Ishikawa (cell line): ENCODE results near the gene CDCA5.

Source experiments
- CEBPB ChIP-seq: IDR thresholded peaks from 2 replicates; pipeline ENCODE4 v1.6.1; 2012
- CREB1 ChIP-seq: IDR thresholded peaks from 2 replicates; pipeline ENCODE4 v1.6.1; 2012; ENCODE audit warnings: low read depth
- EGR1 ChIP-seq: IDR thresholded peaks from 2 replicates; pipeline ENCODE4 v1.6.1; 2012
- EP300 ChIP-seq: IDR thresholded peaks from 2 replicates; pipeline ENCODE4 v1.6.1; 2012; ENCODE audit warnings: borderline replicate concordance
- FOXM1 ChIP-seq: IDR thresholded peaks from 2 replicates; pipeline ENCODE4 v1.6.1; 2012; ENCODE audit warnings: low read depth, borderline replicate concordance
- NFIC ChIP-seq: IDR thresholded peaks from 2 replicates; pipeline ENCODE4 v1.6.1; 2012
- RAD21 ChIP-seq: IDR thresholded peaks from 2 replicates; pipeline ENCODE4 v1.6.1; 2012; ENCODE audit warnings: low read depth
- TAF1 ChIP-seq: IDR thresholded peaks from 2 replicates; pipeline ENCODE4 v1.6.1; 2012; ENCODE audit warnings: low read depth, mild to moderate bottlenecking
- TCF12 ChIP-seq: IDR thresholded peaks from 2 replicates; pipeline ENCODE4 v1.6.1; 2012; ENCODE audit warnings: low read depth
- TEAD4 ChIP-seq: IDR thresholded peaks from 2 replicates; pipeline ENCODE4 v1.6.1; 2012
- YY1 ChIP-seq: IDR thresholded peaks from 2 replicates; pipeline ENCODE4 v1.6.1; 2012; ENCODE audit warnings: low read depth
- ZBTB7A ChIP-seq: IDR thresholded peaks from 2 replicates; pipeline ENCODE4 v1.6.1; 2012; ENCODE audit warnings: low read depth
- TF ChIP-seq, protein P1 (sequence below): IDR thresholded peaks from 2 replicates; pipeline ENCODE4 v1.6.1; 2012; ENCODE audit warnings: low read depth, mild to moderate bottlenecking
- TF ChIP-seq, protein P2 (sequence below): IDR thresholded peaks from 2 replicates; pipeline ENCODE4 v1.6.1; 2012
- TF ChIP-seq, protein P3 (sequence below): IDR thresholded peaks from 2 replicates; pipeline ENCODE4 v1.6.1; 2012

Gene CDCA5

DNA sequence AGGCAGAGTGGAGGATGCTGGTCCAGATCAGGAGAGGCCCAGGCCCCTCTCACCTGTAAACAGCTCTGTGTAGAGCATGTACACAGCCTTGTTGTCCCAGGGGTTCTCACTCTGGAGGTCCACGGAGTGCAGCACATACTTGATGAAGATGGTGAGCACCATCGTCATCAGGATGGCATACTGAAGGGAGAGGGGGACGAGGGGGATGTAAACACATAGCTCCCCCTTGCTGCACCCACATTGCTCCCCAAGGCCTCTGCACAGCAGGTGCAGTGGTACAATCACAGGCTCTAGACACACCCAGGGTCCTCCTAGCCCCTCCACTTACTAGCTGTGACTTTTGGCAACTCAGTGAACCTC is 47.6 kb upstream of the CDCA5 start:
- TF ChIP-seq CREB1 (no peak), NFIC (no peak), FOXM1 (no peak), YY1 (no peak), EGR1 (no peak), RAD21 (no peak), TAF1 (no peak)
- TF ChIP-seq, protein P1, sequence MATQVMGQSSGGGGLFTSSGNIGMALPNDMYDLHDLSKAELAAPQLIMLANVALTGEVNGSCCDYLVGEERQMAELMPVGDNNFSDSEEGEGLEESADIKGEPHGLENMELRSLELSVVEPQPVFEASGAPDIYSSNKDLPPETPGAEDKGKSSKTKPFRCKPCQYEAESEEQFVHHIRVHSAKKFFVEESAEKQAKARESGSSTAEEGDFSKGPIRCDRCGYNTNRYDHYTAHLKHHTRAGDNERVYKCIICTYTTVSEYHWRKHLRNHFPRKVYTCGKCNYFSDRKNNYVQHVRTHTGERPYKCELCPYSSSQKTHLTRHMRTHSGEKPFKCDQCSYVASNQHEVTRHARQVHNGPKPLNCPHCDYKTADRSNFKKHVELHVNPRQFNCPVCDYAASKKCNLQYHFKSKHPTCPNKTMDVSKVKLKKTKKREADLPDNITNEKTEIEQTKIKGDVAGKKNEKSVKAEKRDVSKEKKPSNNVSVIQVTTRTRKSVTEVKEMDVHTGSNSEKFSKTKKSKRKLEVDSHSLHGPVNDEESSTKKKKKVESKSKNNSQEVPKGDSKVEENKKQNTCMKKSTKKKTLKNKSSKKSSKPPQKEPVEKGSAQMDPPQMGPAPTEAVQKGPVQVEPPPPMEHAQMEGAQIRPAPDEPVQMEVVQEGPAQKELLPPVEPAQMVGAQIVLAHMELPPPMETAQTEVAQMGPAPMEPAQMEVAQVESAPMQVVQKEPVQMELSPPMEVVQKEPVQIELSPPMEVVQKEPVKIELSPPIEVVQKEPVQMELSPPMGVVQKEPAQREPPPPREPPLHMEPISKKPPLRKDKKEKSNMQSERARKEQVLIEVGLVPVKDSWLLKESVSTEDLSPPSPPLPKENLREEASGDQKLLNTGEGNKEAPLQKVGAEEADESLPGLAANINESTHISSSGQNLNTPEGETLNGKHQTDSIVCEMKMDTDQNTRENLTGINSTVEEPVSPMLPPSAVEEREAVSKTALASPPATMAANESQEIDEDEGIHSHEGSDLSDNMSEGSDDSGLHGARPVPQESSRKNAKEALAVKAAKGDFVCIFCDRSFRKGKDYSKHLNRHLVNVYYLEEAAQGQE, result no peak
- TF ChIP-seq, protein P2, sequence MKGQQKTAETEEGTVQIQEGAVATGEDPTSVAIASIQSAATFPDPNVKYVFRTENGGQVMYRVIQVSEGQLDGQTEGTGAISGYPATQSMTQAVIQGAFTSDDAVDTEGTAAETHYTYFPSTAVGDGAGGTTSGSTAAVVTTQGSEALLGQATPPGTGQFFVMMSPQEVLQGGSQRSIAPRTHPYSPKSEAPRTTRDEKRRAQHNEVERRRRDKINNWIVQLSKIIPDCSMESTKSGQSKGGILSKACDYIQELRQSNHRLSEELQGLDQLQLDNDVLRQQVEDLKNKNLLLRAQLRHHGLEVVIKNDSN, result no peak

DNA sequence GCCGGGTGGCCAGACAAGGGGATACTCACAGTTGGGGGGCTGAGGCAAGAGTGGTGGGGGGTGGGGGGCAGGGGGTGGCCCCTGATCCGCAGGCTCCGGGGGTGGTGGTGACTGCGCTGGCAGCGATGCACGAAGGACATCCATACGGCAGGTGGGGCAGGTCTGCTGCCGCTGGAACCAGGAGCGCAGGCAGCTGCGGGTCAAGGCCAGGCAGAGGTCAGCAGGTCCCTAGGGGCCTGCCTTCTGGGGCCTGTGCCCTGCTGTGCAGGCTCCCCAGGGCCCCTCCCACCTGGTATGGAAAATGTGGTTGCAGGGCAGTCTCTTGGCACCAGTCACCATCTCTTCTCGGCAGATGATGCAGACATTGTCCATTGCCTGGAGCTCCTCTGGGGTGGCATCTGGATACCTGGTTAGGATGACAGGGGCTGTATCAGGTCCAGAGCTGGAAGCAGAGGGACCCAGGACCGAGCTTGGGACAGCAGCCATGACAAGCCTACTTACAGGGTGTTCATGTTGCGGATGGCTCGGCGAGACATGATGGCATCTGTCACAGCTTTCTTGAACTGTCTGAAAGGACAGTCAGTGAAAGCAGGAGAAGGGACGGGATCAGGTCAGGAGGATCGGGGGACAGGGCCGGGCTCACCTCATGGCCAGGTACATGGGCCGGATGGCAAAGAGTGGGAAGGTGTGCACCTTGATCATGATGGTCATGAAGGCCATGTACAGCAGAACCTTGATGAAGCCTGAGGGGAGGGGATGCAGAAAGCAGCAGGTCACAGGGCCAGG is 47.0 kb upstream of the CDCA5 start:
- TF ChIP-seq CREB1, result no peak
- TF ChIP-seq, protein P2, result no peak
- TF ChIP-seq ZBTB7A, result no peak
- TF ChIP-seq EGR1, result no peak
- no peak for TF ChIP-seq FOXM1
- TF ChIP-seq NFIC, result no peak
- no peak for TF ChIP-seq YY1
- no peak for TF ChIP-seq CEBPB
- TF ChIP-seq TEAD4, result no peak
- TF ChIP-seq RAD21, result no peak
- no peak for TF ChIP-seq TCF12
- TF ChIP-seq, protein P3, sequence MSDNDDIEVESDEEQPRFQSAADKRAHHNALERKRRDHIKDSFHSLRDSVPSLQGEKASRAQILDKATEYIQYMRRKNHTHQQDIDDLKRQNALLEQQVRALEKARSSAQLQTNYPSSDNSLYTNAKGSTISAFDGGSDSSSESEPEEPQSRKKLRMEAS, result no peak
- no peak for TF ChIP-seq EP300
- TF ChIP-seq TAF1, result no peak
- TF ChIP-seq, protein P1, result no peak

DNA sequence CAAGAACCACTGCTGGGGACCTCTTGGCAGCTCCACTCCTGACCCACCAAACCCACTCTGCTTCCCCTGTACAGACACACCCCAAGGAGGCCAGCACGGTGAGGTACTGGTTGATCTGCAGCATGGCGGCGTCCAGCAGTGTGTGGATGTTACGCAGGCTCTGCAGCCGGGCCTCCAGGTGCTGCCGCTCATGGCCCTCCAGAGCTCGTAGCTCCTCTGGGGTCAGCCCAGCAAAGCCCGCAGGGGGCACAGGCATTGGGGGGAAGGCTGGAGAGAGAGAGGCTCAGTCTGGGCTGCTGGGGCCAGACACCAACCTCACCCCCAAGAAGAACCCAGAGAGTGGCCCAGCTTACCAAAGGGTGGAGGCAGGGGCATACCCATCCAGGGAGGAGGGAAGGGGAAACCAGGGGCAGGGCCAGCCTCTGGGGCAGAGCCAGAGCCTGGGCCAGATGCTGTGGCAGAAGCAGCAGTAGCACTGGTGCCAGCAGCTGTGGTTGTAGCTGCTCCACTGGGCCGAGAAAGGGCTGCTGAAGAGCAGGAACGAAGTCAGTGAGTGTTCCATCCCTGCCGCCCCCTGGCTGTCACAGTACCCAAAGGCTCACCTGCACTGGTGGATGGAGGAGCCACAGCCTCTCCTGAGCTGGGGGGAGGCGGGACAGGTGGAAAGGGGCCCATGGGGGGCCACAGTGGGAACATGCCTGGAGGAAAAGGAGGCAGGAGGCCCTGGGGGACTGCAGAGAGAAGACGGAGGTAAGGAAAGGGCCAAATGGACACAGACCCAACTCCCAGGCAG is 46.0 kb upstream of the CDCA5 start:
- no peak for TF ChIP-seq FOXM1
- TF ChIP-seq EP300, result no peak
- TF ChIP-seq EGR1, result no peak
- no peak for TF ChIP-seq CEBPB
- no peak for TF ChIP-seq CREB1
- no peak for TF ChIP-seq TAF1

DNA sequence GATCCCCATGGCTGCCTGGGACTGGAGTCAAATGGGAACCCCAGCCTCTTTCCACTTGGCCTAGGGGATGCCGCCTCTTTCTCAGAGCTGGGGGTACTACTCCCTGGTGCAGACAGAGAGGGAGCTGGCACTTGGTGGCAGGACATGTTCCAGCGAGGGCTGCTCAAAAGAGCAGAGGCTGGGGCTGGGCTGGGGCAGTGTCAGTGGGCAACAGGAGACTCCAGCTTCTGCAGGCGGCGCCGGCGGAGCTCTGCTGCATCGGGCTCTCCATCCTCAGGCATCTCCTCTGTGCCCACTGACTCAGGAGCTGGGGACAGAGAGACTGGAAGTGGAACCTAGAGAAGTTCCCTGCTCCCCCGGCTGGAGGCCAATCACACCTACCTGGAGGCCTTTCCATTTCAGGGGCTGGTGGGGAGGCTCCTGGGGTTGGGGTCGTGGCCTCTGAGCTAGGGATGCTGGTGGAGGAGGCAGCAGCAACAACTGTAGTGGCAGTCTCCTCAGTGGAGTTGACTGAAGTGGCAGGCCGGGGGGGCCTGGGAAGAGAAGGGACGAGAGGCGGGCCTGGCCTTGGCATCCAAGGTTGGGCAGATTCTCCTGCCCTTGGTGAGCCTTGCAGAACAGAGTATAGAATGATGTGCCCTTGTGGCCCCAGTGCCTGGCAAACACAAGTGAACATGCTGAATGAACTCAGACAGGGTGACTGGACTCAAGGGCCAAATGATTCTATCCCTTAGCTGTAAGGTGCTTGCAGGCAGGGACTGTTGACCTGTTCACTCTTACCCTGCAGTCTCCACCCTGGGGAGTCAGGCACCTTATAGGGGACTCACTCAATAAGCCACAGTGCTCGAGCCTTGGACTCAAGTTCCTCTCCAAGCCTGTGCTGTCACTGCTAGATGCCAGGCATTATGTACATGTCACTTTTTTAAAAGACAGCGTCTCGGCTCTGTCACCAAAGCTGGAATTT is 44.6 kb upstream of the CDCA5 start:
- TF ChIP-seq, protein P1, result no peak
- TF ChIP-seq EGR1, result no peak
- no peak for TF ChIP-seq ZBTB7A
- no peak for TF ChIP-seq NFIC
- no peak for TF ChIP-seq TEAD4
- TF ChIP-seq, protein P2, result no peak
- TF ChIP-seq TCF12, result no peak
- TF ChIP-seq CEBPB, result no peak
- TF ChIP-seq RAD21, result no peak
- TF ChIP-seq, protein P3, result no peak
- TF ChIP-seq CREB1, result no peak
- TF ChIP-seq FOXM1, result no peak
- no peak for TF ChIP-seq TAF1
- TF ChIP-seq EP300, result no peak
- TF ChIP-seq YY1, result no peak
